Erythroblast (primary cell): ENCODE measurements around the gene RADIL.

ENCODE experiments used
- GATA1 ChIP-seq: IDR thresholded peaks from 2 replicates; pipeline ENCODE4 v1.6.1; 2011; ENCODE audit warnings: low read depth, mild to moderate bottlenecking, control low read depth, low read length, moderate library complexity
- POLR2A ChIP-seq: IDR thresholded peaks from 2 replicates; pipeline ENCODE4 v1.6.1; 2011; ENCODE audit warnings: mild to moderate bottlenecking, low read length

GRCh38 chr7:4857189-4857588 lies 26.3 kb downstream of the RADIL start:
- TF ChIP-seq POLR2A (no peak), GATA1 (no peak)
